ENCODE results near the gene PRKCH.

The PRKCH gene

GRCh38 chr14:61477712-61478462 lies 156.5 kb downstream of the PRKCH start:
- Histone ChIP-seq H2BK12ac (ENCODE audit: low read length in 2 of 2) (peak overlapping the region; percentile 84 to 97), H2AFZ (ENCODE audit: low read depth, low read length) (no peak overlapping the region), H3K79me1 (replicated peaks; ENCODE audit: low read length, poor library complexity, severe bottlenecking) (peaks cover 6% of the 10 kb centered on the region), H2AK5ac (ENCODE audit: low read length, severe bottlenecking) (peak overlapping the region; percentile 4), H3K9me3 (ENCODE audit: control insufficient read depth, low read length) (no peaks in the 10 kb centered on the region), H3K36me3 (ENCODE audit: control insufficient read depth in 1 of 2, insufficient read depth in 2 of 2, low read depth in 1 of 2, low read length in 2 of 2) (no peaks in the 10 kb centered on the region), H3K14ac (ENCODE audit: low read length in 2 of 2) (peak overlapping the region in 1 of 2 experiments; percentile 81), H3K4ac (ENCODE audit: low read depth in 1 of 2, low read length in 2 of 2) (peak overlapping the region; percentile 79 to 80), H2BK15ac (ENCODE audit: low read depth, poor library complexity, severe bottlenecking) (no peak overlapping the region), H3K18ac (ENCODE audit: low read depth in 1 of 2, low read length in 2 of 2) (peak overlapping the region; percentile 92 to 96), H4K91ac (ENCODE audit: low read length) (peak overlapping the region; percentile 98), H3K4me1 (ENCODE audit: control insufficient read depth, insufficient read depth, low read depth, low read length) (peaks cover 6% of the 10 kb centered on the region), H3K27me3 (ENCODE audit: control insufficient read depth in 1 of 2, insufficient read depth in 1 of 2, low read length in 2 of 2) (no peaks in the 10 kb centered on the region), H3K4me2 (ENCODE audit: low read length, poor library complexity, severe bottlenecking) (no peak overlapping the region), H3K23ac (ENCODE audit: low read length in 2 of 2) (no peak overlapping the region), H4K8ac (ENCODE audit: low read length) (peak overlapping the region; percentile 97), H2BK5ac (ENCODE audit: low read depth, low read length, poor library complexity, severe bottlenecking) (no peak overlapping the region), H3K9ac (ENCODE audit: low read length) (no peak overlapping the region), H3K27ac (ENCODE audit: low read length, poor library complexity, severe bottlenecking) (no peak overlapping the region), H3K4me3 (ENCODE audit: insufficient read depth in 1 of 2, low read depth in 1 of 2, low read length in 2 of 2) (no peak overlapping the region), H2BK120ac (ENCODE audit: low read depth, low read length) (peak overlapping the region; percentile 76)
- WGBS, result 93% methylated on average over 7 of the region's 10 CpGs
- peak; percentile 44 for DNase-seq

DNA sequence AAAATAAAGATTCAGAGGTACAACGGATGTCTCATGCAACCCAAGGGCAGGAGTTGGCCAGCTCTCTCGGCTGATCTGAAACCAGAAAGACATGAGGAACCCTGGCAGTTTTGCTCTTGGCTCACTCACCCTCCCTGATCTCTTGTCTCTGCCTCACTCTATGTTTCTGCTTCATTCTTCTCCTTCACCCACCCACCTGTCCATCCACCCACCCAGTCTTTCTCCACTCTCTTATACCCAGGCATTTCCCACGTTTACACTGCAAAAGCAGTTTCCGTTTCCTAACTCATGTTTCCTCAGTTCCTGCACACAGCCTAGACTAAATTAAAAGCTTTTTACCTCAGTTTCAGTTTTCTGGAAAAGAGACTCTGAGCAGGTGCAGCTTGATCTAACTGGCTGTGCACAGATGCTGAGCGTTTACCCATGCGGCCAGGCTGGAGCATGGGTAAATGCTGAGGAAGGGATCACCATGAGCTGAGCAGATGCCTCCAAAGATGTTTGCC lies 157.6 kb downstream of the PRKCH start:
- WGBS, result 93% methylated on average over 6 of the region's 6 CpGs
- Histone ChIP-seq H3K27ac (ENCODE audit: low read length, poor library complexity, severe bottlenecking) (no peak overlapping the region), H3K4me1 (ENCODE audit: control insufficient read depth, insufficient read depth, low read depth, low read length) (peaks cover 4% of the 10 kb centered on the region), H2AK5ac (ENCODE audit: low read length, severe bottlenecking) (peak overlapping the region; percentile 15), H3K4ac (ENCODE audit: low read depth in 1 of 2, low read length in 2 of 2) (no peak overlapping the region), H3K36me3 (ENCODE audit: control insufficient read depth in 1 of 2, insufficient read depth in 2 of 2, low read depth in 1 of 2, low read length in 2 of 2) (no peaks in the 10 kb centered on the region), H3K23ac (ENCODE audit: low read length in 2 of 2) (no peak overlapping the region), H4K91ac (ENCODE audit: low read length) (peak overlapping the region; percentile 28), H3K79me1 (replicated peaks; ENCODE audit: low read length, poor library complexity, severe bottlenecking) (peaks cover 5% of the 10 kb centered on the region), H2BK120ac (ENCODE audit: low read depth, low read length) (no peak overlapping the region), H3K9me3 (ENCODE audit: control insufficient read depth, low read length) (no peaks in the 10 kb centered on the region), H2AFZ (ENCODE audit: low read depth, low read length) (no peak overlapping the region), H4K8ac (ENCODE audit: low read length) (peak overlapping the region; percentile 65), H3K27me3 (ENCODE audit: control insufficient read depth in 1 of 2, insufficient read depth in 1 of 2, low read length in 2 of 2) (no peaks in the 10 kb centered on the region), H3K4me2 (ENCODE audit: low read length, poor library complexity, severe bottlenecking) (no peak overlapping the region), H2BK12ac (ENCODE audit: low read length in 2 of 2) (peak overlapping the region; percentile 38 to 82), H3K4me3 (ENCODE audit: insufficient read depth in 1 of 2, low read depth in 1 of 2, low read length in 2 of 2) (no peak overlapping the region), H2BK15ac (ENCODE audit: low read depth, poor library complexity, severe bottlenecking) (no peak overlapping the region), H2BK5ac (ENCODE audit: low read depth, low read length, poor library complexity, severe bottlenecking) (no peak overlapping the region), H3K14ac (ENCODE audit: low read length in 2 of 2) (peak overlapping the region in 1 of 2 experiments; percentile 41), H3K9ac (ENCODE audit: low read length) (no peak overlapping the region), H3K18ac (ENCODE audit: low read depth in 1 of 2, low read length in 2 of 2) (peak overlapping the region; percentile 18 to 54)
- no peak for DNase-seq

GRCh38 chr14:61479746-61480502 lies 158.5 kb downstream of the PRKCH start:
- H3K27ac ChIP-seq (ENCODE audit: low read length, poor library complexity, severe bottlenecking), result no peak overlapping the region
- no peak overlapping the region for H2AK5ac ChIP-seq (ENCODE audit: low read length, severe bottlenecking)
- H3K36me3 ChIP-seq (ENCODE audit: control insufficient read depth in 1 of 2, insufficient read depth in 2 of 2, low read depth in 1 of 2, low read length in 2 of 2), result no peaks in the 10 kb centered on the region
- no peak overlapping the region for H2AFZ ChIP-seq (ENCODE audit: low read depth, low read length)
- no peak overlapping the region for H2BK120ac ChIP-seq (ENCODE audit: low read depth, low read length)
- H2BK5ac ChIP-seq (ENCODE audit: low read depth, low read length, poor library complexity, severe bottlenecking), result no peak overlapping the region
- no peak overlapping the region for H3K4ac ChIP-seq (ENCODE audit: low read depth in 1 of 2, low read length in 2 of 2)
- peaks cover 3% of the 10 kb centered on the region for H3K79me1 ChIP-seq (replicated peaks; ENCODE audit: low read length, poor library complexity, severe bottlenecking)
- H2BK15ac ChIP-seq (ENCODE audit: low read depth, poor library complexity, severe bottlenecking), result peak overlapping the region; percentile 44
- no peak overlapping the region for H4K8ac ChIP-seq (ENCODE audit: low read length)
- H3K4me2 ChIP-seq (ENCODE audit: low read length, poor library complexity, severe bottlenecking), result no peak overlapping the region
- peaks cover 4% of the 10 kb centered on the region for H3K4me1 ChIP-seq (ENCODE audit: control insufficient read depth, insufficient read depth, low read depth, low read length)
- H2BK12ac ChIP-seq (ENCODE audit: low read length in 2 of 2), result peak overlapping the region in 1 of 2 experiments; percentile 11
- no peak overlapping the region for H3K14ac ChIP-seq (ENCODE audit: low read length in 2 of 2)
- DNase-seq, result peak; percentile 42
- WGBS, result 97% methylated on average over 3 of the region's 3 CpGs
- no peak overlapping the region for H3K23ac ChIP-seq (ENCODE audit: low read length in 2 of 2)
- no peak overlapping the region for H3K18ac ChIP-seq (ENCODE audit: low read depth in 1 of 2, low read length in 2 of 2)
- no peak overlapping the region for H3K9ac ChIP-seq (ENCODE audit: low read length)
- H3K4me3 ChIP-seq (ENCODE audit: insufficient read depth in 1 of 2, low read depth in 1 of 2, low read length in 2 of 2), result no peak overlapping the region
- no peak overlapping the region for H4K91ac ChIP-seq (ENCODE audit: low read length)
- no peaks in the 10 kb centered on the region for H3K9me3 ChIP-seq (ENCODE audit: control insufficient read depth, low read length)
- no peaks in the 10 kb centered on the region for H3K27me3 ChIP-seq (ENCODE audit: control insufficient read depth in 1 of 2, insufficient read depth in 1 of 2, low read length in 2 of 2)

DNA sequence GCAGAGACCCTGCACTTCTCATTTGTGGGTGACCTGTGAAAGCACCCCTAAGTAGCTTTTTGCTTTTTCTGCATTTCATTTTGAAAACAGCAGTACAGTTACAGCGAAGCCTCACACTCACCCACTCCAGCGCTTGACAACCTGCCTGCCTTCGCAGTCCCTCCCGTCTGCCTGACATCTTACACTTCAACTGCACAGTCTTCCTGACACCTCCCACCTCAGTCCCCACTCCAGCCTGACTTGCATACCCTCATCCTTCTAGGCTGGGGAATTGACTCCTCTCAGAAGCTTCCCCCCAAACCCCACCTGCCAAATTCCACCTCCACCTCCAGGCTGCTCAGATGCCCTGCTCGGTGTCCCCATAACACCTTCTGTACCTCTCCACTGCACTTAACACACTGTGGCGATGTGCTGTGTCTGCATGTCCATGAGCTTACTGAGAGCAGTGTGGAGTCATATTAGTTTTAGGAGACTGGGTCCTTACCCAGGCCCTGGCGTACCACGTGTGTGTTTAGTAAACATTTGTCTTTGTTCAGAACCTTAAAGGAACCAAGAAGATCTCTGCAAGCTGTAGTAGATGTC lies 159.4 kb downstream of the PRKCH start:
- Histone ChIP-seq H3K4me1 (ENCODE audit: control insufficient read depth, insufficient read depth, low read depth, low read length) (peaks cover 4% of the 10 kb centered on the region), H3K4ac (ENCODE audit: low read depth in 1 of 2, low read length in 2 of 2) (peak overlapping the region in 1 of 2 experiments; percentile 1), H2BK5ac (ENCODE audit: low read depth, low read length, poor library complexity, severe bottlenecking) (no peak overlapping the region), H3K23ac (ENCODE audit: low read length in 2 of 2) (no peak overlapping the region), H3K27me3 (ENCODE audit: control insufficient read depth in 1 of 2, insufficient read depth in 1 of 2, low read length in 2 of 2) (no peaks in the 10 kb centered on the region), H4K8ac (ENCODE audit: low read length) (no peak overlapping the region), H3K9me3 (ENCODE audit: control insufficient read depth, low read length) (no peaks in the 10 kb centered on the region), H2AFZ (ENCODE audit: low read depth, low read length) (no peak overlapping the region), H4K91ac (ENCODE audit: low read length) (no peak overlapping the region), H3K18ac (ENCODE audit: low read depth in 1 of 2, low read length in 2 of 2) (peak overlapping the region in 1 of 2 experiments; percentile 55), H2BK12ac (ENCODE audit: low read length in 2 of 2) (peak overlapping the region in 1 of 2 experiments; percentile 76), H2BK15ac (ENCODE audit: low read depth, poor library complexity, severe bottlenecking) (no peak overlapping the region), H3K9ac (ENCODE audit: low read length) (no peak overlapping the region), H2BK120ac (ENCODE audit: low read depth, low read length) (no peak overlapping the region), H2AK5ac (ENCODE audit: low read length, severe bottlenecking) (no peak overlapping the region), H3K14ac (ENCODE audit: low read length in 2 of 2) (no peak overlapping the region), H3K27ac (ENCODE audit: low read length, poor library complexity, severe bottlenecking) (no peak overlapping the region), H3K4me3 (ENCODE audit: insufficient read depth in 1 of 2, low read depth in 1 of 2, low read length in 2 of 2) (no peak overlapping the region), H3K79me1 (replicated peaks; ENCODE audit: low read length, poor library complexity, severe bottlenecking) (peaks cover 3% of the 10 kb centered on the region), H3K36me3 (ENCODE audit: control insufficient read depth in 1 of 2, insufficient read depth in 2 of 2, low read depth in 1 of 2, low read length in 2 of 2) (no peaks in the 10 kb centered on the region), H3K4me2 (ENCODE audit: low read length, poor library complexity, severe bottlenecking) (no peak overlapping the region)
- WGBS, result 85% methylated on average over 7 of the region's 8 CpGs
- no peak for DNase-seq

Measured in mesenchymal stem cell (in vitro differentiated cells and primary cell).